ENCODE results near the gene KDELR1.

Gene KDELR1

GRCh38 chr19:48341515-48342413 is 49.6 kb downstream of the KDELR1 start:
- no peak for DNase-seq

GRCh38 chr19:48340995-48341394 is 50.4 kb downstream of the KDELR1 start:
- DNase-seq = peak; percentile 86

GRCh38 chr19:48338802-48339503 is 52.4 kb downstream of the KDELR1 start:
- no peak for DNase-seq

- DNase-seq = no peak
Observed at GRCh38 chr19:48338253-48338755, 53.0 kb downstream of the KDELR1 start.

GRCh38 chr19:48333467-48334384 is 57.6 kb downstream of the KDELR1 start:
- peak; percentile 95 for DNase-seq

GRCh38 chr19:48332662-48333466 is 58.5 kb downstream of the KDELR1 start:
- DNase-seq = peak; percentile 99

Data from NCI-H226 (cell line).